Activated naive CD4-positive, alpha-beta T cell treated with anti-CD3 and anti-CD28 coated beads, Interleukin-2, amount 50 U/mL, for 16 hours (primary cell): ENCODE data around the gene APC.
"Not testable (repeated sequence)": the region's sequence is repeated elsewhere in the genome, so short reads cannot be mapped to it uniquely, and the experiment has no call there.

Experiments
- DNase-seq: peaks from one replicate; pipeline ENCODE4 v3.0.0-alpha.2; 2020

APC gene

DNA sequence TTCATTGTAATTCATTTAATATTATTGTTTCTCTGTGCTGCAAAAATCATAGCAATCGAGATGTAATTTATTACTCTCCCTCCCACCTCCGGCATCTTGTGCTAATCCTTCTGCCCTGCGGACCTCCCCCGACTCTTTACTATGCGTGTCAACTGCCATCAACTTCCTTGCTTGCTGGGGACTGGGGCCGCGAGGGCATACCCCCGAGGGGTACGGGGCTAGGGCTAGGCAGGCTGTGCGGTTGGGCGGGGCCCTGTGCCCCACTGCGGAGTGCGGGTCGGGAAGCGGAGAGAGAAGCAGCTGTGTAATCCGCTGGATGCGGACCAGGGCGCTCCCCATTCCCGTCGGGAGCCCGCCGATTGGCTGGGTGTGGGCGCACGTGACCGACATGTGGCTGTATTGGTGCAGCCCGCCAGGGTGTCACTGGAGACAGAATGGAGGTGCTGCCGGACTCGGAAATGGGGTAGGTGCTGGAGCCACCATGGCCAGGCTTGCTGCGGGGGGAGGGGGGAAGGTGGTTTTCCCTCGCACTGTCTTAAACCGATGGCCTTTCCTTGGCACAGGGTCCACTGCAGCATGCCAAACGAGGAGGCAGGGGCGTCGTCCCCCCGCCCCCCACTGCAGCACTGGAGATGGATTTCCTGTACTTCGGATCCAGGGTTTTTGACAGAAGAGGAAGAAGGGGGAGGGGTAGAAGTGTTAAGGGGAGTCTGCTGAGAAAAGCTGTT is at the start of gene APC:
TSS of gene APC (plus strand) at position 423 of the 728 bp plus-strand sequence. CDS start 17,006 bp downstream, outside the sequence.
- DNase-seq, result peak; percentile 82

DNA sequence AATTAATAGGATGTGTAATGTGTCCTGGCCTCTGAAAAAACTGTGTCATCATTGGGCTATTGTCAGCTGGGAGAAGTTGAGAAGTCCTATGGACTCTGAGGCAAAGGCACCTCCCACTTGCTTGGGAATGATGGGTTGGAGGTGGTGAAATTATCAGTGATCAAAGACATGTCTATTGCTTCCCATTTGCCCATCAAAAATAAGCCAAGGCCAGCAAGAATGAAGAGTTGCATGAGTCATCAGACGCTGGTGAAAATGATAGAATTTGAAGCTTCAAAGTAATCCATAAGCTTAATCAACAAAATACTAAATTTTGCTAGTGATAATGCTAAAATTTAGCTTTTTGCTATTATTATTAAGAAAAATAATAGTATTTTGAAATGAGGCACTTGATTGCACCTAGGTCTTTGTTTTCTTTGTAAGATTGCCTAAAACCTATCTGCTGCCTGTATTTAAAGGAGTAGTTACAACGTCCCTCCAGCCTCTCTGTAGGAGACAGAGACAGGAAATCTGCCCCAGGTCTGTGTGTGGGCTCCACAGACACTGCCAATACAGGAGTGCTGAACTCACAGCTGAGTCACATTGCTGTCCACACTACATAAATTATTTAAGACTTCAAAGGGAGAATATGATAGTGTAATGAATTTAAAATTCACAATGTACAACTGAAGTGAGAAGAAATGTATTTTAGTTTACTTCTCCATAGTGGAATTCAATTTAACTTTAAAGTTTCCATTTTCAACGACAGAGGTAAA is 48.4 kb upstream of the APC start:
- DNase-seq, result no peak

DNA sequence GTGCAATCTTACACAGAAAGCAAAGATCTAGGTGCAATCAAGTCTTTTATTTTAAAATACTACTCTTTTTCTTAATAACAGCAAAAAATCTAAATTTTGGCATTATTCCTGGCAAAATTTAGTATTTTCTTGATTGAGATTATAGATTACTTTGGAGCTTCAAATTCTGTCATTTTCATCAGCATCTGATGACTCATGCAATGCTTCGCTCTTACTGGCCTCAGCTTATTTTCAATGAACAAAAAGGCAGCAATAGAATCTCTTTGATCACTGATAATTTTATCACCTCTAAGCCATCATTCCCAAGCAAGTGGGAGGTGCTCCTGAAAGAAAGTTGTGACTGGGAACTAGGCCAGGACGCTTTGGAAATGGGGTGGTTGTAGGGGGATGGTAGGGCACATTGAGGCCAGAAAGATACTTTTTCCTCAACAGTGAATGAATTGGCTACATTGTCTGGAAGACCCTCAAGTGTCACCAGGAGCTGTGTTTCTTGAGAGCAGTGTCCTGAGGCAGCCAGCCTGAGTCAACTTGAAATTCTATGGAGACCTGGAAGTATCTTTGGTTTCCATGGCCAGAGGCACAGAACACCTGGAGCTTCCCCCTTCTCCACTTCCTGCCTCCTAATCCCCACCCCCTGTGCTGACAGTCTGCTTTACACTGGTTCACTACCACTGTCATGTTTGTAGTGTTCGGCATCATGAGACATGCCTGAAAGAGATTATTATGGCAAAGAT is 46.9 kb upstream of the APC start:
- DNase-seq, result no peak

DNA sequence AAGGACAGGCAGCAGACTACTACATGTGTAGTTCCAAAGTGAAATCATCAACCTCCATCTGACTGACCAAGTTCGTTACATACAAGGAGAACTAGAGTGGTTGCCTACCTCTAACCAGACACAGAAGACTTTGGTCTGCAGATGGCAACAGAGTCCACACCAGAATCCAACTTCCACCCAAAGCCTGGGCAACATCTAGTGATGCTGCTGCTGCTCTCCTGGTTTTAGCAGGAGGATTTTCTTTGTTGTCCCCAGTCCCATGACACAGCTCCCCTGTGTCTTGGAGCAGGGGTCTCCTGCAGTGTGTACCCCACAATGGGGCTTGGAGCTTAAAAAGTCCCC is 46.4 kb upstream of the APC start:
- no peak for DNase-seq

DNA sequence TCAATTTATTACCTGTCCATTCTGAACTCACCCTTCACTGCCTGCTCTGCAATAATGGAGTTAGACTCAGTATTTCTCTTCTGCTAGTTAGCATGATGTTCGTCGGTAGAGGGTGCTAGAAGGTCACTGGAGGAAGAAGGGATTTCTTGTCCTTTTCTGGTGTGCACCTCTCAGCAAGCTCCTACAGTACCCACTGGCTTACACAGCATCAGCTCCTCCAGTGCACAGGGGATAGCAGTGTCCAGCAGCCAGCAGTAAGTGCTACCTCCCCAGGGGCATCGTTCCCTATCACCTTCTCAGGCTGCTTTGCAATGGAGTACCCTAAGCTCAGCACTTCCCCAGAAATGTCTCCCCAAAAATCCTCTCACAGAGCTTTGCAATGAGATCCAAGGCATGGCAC is 45.9 kb upstream of the APC start:
- DNase-seq, result no peak

DNA sequence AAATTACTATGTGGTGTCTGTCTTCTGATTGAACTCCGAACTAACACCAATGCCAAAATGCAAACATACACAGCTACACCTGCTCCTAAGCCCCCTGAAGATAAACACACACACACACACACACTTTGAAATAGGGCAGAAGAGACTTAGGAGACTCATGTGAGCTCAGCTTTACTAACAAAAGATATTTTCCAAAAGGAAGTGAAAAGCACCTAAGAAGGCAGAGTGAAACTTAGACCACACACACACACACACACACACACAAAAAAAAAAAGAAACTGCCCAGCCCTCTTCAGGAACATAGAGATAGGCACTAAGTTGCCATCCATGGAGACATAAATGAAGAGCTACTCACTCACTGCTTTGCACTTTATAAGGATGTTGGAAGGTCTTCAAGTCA is 45.2 kb upstream of the APC start:
- DNase-seq, result no peak

DNA sequence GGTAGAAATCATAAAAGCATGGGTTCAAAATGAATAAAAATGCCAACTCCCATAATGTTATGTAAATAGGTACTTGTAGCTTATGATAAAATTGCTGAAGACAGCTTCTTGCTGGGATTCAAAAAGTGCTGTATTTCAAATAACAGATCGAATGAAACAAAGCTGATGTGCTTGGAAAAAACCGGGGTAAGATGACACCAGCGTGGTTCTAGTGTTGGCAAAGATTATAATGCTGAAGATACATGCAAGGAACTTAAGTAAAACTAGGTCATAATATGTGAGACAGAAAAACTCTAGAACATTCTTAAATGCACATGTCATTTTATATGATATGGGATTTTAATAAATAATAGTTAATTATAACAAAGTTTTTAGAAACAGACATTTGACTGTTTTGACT is 44.4 kb upstream of the APC start:
- no peak for DNase-seq

DNA sequence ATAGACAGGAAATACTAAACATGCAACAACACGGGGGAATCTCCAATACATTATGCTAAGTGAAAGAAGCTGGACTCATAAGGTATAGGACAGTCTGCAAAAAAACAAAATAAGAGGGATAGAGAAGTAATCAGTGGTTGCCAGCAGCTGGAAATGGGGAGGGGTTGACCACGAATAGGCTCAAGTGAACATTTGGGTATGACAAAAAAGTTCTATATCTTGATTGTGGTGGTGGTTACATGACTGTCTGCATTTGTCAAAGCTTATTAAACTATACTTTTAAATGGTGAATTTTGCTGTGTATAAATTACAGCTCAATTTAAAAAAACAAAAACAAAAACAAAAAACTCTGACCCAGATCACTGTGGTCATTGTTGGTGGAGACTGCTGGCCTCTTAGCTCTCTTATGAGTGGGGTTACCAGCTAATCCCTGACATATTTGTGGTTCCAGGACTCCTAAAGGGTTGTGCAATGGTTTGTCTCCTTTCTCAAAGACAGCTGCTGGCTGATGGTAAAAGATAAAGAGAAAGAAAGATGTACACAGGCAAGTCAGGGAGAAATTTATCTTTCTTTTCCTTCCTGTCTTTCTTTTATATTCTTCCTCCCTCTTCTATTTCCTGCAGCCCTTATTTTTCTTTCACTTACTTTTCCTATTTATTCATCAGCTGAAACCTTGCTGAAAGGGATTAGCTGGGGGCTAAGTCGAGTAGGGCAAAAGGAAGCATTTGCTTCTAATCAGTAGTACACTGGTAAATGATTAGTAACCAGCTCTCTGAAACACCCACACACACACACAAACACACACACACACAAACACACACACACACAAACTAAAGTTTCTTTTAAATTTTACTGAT is 42.6 kb upstream of the APC start:
- no peak for DNase-seq

DNA sequence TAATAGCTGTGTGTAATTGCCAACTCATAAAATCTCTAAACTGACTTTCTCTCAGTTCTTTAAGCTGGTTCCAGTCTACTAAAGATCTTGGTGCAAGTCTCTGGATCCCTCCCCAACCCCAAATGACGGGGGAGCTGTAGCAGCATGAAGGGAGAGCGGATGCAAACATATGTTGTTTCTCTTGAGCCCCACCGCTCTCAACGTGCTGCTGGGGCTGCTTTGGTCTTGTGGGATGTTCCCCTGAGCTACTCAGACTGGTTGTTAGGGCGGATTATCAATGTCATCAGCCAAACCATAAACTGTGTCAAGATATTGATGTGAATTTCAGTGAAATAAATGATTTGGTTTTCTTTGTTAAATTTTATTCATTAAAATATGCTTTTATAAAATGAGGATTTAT is 40.9 kb upstream of the APC start:
- no peak for DNase-seq

DNA sequence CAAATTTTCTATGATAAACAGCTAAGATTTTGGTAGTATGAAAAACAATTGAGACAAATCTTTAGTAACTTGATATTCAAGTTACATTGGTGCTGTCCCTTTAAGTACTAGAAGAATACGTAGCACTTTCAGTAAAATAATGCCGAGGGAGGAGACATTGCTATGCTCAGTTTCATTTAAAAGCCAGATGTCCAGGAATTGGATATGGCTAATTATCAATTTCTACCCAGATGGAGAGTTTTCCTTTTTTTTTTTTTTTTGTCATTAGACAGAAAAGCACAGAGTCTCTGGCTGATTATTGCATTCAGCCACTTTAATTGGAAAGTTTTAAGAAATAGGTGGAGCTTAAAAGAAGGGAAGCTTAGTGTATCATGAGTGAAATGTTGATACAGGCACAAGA is 40.4 kb upstream of the APC start:
- no peak for DNase-seq

DNA sequence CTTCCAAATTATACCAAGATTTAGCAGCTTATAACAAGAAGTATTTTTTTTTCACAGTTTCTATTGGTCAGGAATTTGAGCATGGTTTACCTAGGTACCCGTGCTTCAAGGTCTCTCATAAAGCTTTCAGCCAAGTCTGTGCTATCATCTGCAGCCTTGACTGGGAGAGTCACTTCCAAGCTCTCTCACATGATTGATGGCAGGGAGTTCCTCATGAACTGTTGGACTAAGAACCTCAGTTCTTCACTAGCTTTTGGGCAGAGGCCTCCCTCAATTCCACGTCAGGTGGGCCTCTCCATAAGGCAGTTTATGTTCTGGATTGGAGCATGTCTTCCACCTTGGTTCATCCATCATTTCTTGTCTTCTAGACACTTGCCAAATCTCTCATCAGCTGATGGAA is 39.9 kb upstream of the APC start:
- DNase-seq, result no peak

DNA sequence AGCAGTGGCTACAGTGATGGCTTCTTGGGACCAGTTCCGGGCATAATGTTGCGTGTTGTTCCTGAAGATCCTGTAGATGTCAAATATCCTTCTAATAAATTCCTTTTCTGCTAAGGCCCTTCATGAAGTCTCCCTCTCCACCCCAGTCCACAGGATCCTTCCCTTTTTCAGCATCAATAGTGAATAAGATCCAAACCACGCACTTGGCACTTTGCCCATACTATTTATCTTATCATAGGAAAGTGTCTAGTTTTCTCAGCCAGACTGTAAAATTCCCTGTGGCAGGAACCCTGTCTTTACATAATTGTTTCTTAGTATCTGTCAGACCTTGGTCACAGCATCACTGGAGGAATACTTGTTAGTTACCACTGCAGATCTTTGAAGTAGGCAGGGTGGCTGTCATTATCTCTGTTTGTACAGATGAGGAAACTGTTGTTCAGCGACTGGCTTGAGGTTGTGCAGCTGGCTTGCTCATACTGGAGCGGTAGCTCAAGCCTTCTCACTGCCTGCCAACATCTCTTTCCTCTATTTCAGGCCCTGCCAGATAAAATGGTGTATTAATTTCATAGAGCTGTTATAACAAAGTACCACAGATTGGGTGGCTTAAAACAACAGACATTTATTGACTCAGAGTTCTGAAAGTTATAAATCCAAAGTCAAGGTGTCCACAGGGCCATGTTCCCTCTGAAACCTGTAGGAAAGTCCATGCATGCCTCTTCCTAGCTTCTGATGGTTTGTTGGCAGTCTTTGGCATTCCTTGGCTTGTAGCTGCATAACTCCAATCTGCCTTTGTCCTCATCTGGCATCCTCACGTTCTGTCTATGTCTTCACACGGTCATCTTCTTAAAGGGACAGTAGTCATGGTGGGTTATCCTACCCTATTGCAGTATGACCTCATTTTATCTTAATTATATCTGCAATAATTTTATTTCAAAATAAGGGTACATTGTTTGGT is 33.5 kb upstream of the APC start:
- no peak for DNase-seq

DNA sequence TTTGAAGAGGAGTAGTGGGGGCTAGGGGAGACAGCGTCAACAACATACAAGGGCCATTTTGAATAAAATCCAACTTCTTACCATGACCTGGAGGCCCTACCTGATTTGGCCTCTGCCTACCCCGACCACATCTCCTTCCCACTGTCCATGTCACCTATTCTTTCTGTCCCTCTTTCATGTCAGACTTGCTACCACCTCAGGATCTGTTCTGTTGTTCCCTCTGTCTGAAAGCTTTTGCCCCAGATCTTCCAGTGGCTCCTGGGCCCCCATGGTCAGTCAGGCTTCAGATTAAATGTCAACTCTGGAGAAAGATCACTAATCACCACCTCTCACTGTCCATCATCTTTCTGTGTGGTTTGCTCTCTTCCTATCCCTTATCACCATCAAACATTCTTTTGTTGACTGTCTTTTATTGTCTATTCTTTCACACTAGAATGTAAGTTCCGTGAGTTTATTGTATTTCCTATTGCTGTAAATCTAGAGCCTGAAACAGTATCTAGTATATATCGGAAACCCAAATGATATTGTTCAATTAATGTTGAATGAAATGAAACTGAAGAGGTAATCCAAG is 31.2 kb upstream of the APC start:
- DNase-seq, result no peak

DNA sequence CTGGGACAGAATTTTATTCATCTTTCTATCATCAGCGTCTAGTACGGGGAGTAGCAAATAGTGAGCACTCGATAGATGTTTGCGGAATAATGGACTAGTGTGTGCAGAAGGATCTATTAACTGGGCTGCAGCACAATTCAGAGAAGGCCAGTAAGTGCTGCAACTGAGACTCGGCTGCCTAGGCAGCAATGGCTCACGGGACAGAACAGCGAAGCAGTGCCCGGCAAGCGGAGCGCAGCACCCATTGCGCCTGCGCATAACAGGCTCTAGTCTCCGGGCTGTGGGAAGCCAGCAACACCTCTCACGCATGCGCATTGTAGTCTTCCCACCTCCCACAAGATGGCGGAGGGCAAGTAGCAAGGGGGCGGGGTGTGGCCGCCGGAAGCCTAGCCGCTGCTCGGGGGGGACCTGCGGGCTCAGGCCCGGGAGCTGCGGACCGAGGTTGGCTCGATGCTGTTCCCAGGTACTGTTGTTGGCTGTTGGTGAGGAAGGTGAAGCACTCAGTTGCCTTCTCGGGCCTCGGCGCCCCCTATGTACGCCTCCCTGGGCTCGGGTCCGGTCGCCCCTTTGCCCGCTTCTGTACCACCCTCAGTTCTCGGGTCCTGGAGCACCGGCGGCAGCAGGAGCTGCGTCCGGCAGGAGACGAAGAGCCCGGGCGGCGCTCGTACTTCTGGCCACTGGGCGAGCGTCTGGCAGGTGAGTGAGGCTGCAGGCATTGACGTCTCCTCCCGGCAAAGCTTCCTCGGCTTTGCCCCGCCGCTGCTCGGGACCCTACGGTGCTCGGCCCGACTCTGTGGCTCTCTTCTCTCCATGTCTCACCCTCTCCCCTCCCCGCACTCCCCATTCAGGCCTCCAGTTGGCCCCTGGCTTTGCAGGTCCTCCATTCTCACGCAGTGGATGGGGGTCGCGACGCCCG is 30.2 kb upstream of the APC start:
- DNase-seq, result peak; percentile 96

DNA sequence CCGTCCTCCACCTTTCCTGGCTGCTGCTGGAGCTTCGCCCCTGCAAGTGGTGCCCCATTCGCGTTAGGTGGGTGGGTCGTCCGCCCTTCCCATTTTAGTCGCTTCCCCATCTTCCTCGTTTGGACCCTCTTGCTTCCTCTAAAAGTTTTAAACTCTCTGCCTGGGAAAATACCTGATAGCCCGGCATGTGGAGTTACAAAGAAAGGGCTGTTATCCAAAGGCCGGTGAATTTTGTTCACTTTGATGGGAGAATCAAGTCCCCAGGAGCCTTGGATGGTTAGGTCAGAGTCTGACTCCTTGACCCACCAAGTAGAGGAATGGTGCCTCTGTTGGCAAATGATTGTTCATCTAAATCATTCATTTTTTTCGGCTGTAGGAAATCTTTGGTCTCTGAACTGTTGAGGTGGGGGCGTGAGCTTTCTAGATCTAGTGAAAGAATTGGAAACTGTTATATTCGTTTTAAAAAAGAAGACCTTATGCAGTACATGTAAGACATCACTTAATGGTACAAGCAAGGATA is 29.5 kb upstream of the APC start:
- DNase-seq, result no peak

DNA sequence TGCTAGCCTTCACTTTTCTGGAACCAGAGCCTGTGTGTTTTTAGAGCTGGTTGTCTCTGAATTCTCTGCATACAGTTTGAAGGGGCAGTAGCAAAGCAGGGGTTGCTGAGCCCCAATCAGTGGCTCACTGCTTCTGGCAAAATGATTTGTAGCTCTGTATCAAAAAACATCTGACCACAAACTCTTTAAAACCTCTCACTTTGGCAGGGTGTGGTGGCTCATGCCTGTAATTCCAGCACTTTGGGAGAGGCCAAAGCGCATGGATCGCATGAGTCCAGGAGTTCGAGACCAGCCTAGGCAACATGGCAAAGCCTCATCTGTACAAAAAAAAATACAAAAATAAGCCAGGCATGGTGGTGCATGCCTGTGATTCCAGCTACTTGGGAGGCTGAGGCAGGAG is 28.3 kb upstream of the APC start:
- DNase-seq, result no peak

DNA sequence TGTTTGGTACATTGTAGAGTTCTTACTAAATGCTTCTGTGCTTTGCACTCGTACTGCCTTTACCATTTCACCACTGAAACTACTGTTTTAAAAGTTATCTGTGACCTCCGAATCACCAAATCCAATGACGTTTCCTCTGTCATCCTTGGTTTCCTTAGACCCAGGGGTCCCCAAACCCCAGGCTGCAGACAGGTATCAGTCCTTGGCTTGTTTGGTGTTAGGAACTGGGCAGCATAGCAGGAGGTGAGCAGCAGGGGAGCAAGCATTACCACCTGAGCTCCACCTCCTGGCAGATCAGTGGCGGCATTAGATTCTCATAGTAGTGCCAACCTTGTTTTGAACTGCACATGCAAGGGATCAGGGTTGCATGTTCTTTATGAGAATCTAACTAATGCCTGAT is 26.8 kb upstream of the APC start:
- no peak for DNase-seq

DNA sequence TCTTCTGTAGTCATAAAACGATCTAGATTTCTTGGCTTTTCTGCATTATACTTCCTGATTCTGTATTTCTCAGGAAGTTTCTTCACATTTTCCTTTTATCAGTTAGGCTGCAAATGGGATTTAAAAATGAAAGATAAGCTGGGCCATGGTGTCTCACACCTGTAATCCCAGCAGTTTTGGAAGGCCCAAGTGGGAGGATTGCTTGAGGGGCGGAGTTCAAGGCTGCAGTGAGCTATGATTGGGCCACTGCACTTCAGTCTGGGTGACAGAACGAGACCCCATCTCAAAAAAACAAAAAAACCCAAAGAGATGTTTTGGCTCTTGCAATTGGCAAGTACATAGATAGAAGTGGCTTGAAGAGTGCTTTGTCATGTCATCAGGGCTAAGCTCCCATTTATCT is 26.2 kb upstream of the APC start:
- no peak for DNase-seq

DNA sequence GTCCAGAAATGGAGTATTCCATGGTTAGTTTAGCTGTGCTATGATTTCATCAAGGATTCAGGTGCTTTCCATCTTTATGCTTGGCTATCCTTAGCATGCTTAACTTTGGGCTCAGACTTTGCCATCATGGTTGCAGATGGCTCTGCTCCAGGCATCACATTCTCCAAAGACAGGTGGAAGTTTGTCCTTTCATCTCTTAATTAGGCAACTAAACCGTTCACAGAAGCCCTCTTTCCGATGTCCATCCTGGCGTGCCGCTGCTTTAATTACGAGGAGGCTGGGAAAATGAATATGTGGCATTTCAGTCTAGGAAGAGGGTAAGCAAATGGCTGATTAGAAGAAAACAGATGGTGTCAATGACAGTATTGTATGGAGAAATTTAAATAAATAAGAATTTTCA is 24.5 kb upstream of the APC start:
- no peak for DNase-seq

DNA sequence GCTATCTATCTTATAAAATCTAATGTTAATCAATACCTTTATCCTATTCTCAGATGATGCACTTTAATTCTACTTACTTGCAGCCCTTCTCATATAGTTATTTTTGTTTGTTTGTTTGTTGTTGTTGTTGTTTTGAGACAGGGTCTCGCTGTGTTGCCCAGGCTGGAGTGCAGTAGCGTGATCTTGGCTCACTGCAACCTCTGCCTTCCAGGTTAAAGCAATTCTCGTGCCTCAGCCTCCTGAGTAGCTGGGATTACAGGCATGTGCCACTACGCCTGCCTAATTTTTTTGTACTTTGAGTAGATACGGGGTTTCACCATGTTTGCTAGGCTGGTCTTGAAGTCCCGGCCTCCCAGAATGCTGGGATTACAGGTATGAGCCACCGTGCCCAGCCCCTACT is 20.8 kb upstream of the APC start:
- not testable (repeated sequence) for DNase-seq
